Right hindlimb (tissue), 1 donor: Measurements from ENCODE around the gene SPRY1.

Experiments
- DNase-seq: peaks from one replicate; pipeline ENCODE4 v3.0.0-alpha.2; 2018

SPRY1 gene

DNA sequence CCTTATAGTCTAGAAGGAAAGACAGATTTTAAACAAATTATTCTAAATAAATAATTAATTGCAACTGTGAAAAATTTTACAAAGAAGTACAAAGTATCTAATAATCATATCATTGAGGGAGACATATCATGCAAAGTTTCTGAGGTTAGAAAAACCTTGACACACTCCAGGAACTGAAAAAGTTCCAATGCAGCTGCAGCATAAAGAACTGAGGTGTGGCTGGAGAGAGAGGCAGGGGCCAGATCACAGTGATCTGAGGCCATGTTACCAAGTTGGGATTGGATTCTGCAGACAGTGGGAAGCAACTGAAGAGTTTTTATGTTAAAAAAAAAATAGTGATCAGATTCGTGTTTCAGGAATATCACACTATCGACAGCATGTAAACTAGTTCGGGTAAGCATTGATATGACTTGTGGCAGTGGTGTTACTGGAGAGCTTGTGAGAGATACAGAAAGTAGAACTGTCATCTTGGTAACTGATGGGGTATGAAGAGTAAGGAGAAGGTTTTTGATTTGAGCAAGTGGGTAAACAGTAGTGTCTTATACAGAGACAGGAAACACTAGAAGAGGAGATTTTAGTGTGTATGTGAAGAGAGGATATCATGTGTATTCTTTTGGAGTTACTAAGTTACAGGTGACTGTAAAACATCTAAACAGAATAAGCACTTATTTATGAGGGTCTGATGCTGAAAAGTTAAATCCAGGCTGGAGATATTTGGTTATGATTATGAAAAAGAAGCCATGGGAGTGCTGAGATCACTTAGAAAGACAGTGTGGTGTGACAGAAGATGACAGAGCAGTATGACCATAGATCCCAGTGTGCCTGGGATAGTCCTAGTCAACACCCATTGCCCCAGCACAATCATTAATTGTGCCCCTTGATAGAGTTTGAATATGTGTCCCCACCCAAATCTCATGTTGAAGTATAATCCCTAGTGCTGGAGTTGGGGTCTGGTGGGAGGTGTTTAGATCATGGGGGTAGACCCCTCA lies 15.6 kb upstream of the SPRY1 start:
- DNase-seq, result no peak

DNA sequence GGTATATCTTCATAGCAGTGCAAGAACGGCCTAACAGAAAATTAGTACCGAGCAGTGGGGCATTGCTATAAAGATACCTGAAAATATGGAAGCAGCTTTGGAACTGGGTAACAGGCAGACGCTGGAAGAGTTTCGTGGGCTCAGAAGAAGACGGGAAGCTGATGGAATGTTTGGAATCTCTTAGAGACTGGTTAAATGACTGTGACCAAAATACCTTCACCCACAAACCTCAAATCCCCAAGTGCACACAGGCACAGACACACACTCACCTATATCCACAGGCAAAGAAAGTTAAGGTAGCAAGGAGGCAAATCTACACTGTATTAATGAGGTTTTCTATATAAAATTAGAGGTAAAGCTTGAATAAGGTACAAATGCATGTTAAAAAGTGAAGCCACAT lies 14.6 kb upstream of the SPRY1 start:
- DNase-seq, result no peak

DNA sequence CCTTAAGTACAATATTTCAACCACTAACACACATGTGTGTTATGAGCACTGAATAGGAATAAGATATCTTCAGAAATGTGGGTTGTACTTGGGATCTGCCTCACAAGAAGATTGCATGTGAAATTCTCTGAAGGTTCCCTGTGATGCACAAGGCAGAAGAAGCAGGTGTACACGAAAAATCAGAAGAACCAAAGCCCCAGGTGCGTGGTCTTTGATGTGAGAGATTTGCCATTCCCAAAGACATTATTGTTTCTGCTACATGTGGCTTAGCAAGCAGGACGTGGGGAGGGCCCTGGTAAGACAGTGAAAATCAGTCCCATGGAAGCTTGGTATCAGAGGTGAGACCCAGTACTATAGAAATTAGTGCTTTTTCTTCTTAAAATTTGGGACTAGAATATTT lies 13.0 kb upstream of the SPRY1 start:
- DNase-seq, result no peak

DNA sequence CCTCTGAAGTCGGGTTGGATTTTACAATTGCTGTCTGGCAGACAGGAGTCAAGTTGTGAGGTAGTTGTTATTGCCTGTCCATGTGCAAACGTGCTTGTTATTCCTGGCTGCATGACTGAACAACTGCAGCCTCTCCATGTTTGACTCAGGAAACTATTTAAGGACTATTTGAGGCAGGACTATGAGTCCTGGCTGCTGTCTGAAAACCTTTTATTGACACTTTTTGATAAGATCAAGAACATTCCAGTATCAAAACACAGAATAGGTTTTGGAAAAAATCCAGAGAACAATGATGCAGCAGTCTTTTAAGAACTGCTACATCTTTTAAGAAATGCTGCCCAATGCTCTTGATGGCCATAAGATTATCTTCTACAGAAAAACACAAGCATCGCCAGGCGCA lies 10.0 kb upstream of the SPRY1 start:
- no peak for DNase-seq

DNA sequence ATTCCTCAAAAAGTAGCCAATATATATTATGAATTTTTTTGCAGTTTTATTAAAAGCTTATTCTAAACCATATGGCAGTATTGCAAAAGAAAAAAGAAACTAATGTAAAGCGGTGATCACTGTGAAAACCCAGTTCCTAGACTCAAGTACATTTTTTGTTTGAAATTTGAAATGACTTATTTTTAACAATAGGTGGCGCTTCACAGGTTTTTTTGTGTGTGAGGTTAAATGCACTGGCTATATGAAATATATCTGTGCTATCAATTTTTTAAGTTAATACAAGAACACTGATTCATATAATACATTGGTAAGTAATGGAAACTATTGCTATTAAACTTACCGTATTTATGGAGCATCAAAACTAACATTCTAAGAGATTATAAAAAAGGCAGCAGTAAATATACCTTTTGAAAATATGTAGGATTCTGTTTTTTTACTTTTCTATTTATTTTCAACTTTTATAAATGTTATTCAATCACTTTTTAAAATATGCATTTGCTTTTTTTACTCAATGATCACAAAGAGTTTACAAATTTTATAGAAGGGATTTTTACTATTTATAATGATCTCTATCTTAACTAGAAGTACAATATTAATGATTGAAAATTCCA lies 5.6 kb upstream of the SPRY1 start:
- DNase-seq, result no peak

DNA sequence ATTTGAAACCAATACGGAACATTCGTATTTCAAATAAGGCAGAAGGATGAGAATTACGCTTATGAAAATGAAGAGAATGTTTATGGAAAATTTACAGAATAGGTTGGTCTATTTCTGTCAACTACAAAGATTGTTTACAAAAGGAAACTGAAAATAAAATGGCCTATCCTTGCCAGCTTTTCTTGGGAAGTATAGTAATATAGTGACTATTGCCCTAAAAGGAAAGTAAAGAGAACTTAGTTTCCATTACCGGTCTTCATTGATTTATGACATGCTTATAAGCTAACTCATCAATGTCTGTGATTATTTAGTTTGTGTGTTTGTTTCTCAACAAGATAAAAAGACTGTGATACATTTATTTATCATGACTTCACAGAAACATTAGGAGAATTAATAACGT lies 2.9 kb upstream of the SPRY1 start:
- DNase-seq, result no peak

DNA sequence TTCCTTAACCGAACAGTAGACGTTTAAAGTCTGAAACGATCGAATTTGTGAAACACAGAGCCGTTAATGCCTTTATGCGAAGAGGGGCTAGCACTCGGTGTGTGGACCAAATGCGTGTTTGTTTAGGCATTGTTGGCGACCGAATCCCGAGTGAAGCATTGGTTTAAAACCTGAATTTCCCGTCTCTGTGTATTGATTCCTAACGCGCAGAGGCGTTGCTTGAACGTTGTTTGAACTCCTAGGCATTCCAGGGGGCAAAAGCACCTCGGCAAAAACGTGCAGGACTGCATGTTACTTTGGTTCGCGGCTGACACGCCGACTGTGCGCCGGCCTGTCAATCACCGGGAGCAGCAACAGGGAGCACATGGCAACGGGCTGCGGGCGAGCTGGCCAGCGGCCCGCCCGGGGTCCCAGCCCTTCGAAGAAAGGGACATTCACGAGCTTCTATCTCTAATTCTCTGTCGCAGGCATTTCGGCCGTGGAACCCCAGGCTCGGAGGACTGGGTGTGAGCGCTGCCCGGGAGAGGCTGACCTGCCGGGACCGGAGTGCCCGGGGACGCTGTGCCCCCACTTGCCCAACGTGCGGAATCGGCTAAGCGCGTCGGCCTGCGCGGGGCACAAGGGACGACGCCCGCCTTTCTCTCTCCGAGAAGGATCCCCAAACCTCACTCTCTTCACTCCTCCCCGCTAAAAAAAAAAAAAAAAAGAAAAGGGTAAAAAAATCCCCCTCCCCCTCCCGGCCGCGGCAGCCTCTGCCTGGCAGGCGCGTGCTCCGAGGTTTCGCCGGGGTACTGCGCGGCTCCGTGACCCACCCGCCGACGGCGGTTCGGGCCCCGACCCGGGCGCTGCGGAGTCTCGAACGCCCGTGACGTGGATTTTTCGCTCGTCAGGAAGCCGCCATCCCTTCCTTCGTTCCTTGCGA lies 810 bp downstream of the SPRY1 start:
- DNase-seq, result peak; percentile 81

DNA sequence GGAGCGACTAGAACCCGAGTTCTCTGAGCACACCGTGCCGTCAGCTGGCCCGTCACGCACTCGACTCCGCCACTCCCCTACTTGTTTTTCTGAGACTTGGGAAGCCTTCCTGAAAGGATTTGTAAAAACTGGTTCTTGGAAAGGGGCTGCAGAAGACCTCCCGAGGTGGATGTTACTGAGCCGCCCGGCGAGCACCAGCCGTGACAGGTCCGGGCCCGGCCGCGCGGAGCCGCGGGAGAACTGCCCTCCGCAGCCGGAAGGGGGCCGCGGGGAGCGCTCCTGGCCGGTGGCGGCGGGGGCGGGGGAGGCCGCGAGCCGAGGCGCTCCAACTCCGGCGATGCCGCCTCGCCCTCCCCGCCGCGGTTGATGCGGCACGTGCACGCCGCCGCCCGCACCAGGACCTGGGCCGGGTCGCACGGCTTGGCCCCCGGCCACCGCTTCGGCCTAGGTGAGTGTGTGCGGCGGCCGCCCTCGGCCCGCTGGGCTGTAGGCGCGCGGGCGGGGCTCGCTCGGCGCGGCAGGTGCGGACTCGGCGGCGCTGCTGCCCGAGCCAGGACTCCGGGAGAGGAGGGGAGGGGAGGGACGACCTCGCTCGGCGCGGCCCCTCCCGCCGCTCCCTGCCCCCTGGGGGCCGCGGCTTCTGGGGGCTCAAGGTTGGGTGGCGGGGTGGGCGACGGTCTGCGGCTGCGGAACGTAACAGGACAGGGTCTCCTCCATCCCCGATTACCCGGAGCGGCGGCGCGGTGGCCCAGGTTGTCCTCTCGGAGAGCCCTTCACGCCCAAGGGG lies 1.7 kb downstream of the SPRY1 start:
- peak; percentile 75 for DNase-seq

DNA sequence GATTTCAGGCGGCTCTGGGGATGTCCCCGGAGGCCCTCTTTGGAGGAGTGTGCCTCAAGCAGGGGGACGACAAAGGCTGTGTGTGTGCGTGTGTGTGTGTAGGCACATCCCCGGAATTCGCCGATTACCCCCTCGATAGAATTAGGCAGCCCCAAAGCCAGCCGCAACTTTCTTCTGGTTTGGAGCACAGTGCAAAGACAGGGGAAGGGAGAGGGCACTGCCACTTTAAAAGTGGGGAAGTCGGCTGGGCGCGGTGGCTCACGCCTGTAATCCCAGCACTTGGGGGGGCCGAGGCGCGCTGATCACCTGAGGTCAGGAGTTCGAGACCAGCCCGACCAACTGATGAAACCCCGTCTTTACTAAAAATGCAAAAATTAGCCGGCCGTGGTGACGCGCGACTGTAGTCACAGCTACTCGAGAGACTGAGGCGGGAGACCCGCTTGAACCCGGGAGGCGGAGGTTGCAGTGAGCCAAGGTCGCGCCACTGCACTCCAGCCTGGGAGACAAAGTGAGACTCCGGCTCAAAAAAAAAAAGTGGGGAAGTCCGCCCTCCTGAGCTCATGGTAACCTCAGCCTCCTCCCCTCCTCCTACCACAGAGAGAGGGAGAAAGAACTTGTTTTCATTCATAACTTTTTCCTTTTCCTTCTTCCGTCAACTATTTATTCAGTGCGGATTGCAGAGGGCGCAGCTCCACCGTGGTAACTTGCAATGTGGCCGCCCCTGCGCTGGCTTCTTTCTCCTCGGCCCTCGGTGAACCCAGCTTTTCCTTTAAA lies 2.4 kb downstream of the SPRY1 start:
- peak; percentile 88 for DNase-seq

DNA sequence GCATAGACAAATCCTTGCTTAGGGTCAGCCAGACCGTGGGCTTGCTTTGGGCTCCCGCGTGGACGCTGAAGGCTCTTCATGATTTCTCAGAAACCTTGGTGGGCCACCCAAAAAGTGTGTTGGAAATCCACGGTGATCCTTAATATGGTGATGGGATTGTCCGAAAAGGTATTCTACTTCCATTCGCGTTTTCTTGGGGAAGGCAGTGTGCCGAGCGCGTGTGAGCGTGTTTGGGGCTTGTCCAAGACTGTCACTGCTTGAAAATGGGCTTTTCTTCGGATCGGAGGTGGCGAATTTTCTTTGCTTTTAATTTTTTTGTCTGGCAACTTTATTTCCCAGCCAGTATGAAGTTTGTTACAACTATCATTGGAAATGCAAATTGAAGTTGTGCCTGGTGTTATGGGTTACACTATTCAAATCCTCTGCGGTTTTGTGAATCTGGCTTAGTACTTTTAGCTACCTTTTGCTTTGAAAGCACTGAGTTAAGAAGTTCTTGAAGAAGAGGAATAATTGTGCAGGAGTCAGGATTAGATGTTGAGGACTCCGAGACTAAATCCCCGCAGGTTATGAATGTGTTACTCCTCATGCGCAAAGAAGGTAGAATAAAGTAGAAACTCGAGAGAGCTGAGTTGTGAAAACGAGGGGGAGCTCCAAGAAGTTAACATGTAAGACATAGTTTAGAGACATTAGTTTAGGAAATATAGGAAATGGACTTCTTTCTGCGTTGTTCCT lies 3.2 kb downstream of the SPRY1 start:
- peak; percentile 30 for DNase-seq

DNA sequence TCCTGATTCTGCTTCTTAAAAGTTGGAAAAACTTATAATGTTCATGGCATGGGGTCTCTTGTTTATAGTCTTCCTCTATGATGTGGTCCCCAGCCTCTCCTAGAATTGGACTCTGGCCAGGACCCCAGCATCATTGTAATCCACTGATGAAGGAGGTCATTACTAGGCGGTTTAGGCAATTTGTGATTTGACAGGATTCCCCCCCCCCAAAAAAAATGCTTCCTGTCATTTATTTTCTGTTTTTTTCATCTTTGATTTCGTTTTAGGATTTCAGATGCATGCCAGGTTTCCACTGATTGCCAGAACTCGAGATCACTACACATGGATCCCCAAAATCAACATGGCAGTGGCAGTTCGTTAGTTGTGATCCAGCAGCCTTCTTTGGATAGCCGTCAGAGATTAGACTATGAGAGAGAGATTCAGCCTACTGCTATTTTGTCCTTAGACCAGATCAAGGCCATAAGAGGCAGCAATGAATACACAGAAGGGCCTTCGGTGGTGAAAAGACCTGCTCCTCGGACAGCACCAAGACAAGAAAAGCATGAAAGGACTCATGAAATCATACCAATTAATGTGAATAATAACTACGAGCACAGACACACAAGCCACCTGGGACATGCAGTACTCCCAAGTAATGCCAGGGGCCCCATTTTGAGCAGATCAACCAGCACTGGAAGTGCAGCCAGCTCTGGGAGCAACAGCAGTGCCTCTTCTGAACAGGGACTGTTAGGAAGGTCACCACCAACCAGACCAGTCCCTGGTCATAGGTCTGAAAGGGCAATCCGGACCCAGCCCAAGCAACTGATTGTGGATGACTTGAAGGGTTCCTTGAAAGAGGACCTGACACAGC lies 4.9 kb downstream of the SPRY1 start:
- peak; percentile 61 for DNase-seq

DNA sequence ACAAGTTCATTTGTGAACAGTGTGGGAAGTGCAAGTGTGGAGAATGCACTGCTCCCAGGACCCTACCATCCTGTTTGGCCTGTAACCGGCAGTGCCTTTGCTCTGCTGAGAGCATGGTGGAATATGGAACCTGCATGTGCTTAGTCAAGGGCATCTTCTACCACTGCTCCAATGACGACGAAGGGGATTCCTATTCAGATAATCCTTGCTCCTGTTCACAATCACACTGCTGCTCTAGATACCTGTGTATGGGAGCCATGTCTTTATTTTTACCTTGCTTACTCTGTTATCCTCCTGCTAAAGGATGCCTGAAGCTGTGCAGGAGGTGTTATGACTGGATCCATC lies 5.5 kb downstream of the SPRY1 start:
- no peak for DNase-seq

DNA sequence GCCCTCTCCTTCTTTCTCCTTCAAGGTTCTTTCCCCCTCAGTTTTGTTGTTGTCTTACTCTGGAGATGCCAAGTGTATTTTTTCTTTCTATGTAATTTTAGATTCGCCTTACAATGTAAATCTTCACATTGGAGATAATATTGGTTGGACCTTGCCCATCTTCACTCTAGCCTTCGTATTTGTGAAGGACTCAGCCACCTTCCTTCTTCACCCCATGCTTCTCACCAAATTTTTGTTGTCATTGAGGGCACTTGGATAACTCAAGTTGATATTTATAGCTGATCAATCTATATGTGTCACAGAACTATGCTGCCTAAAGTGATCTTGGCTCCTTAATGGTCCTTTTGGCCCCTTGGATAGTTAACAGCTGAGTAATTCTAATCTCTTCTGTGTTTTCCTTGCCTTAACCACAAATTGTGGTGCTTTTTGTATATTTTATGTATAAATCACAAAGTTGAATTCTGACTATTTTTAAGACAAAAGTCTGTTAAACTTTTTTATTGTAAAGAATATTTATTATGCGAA lies 6.5 kb downstream of the SPRY1 start:
- DNase-seq, result no peak

DNA sequence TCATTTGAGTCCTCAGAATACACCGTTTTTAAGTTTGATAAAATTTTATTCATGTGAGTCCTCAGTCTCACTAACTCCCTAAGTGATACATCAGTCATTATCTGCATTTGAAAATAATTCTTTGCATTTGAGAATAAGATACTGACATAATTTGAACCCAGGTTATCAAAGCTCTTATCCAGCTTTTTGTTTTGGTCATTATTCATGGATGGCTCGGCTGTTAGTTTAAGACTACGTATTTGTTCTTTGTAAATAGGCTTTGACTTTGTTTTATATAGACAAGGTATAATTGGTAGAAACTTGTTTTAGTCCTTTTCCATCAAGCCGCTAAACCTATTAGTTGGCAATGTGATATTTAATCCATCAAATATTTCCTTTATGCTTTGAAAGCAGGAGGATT lies 7.9 kb downstream of the SPRY1 start:
- DNase-seq, result no peak

DNA sequence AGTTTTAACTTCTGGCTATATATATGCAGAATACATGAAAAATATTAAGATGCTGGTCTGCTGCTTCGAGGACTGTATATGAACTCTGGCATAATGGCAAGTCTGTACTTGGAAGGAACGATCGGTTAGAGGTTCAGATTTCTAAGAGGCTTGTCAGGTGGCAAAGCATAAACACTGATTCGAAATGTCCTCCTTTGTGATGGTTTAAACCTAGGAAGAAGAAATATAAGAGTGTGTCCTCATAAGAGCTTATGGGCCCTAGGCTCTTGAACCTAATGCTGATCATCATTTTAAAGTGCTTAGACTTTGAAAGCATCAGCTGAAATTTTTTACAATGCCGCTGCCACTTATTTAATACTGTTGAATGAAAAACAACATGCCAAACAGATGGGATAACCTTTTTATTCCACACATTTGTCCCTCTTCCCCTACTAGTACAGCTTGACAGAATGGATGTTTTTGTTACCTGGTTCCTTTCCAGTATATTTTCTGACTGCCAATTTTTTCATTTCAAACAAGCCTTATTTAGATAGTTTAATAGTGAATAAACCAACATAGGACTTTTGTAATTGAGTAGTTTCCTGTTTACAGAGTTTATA lies 8.8 kb downstream of the SPRY1 start:
- DNase-seq, result no peak

DNA sequence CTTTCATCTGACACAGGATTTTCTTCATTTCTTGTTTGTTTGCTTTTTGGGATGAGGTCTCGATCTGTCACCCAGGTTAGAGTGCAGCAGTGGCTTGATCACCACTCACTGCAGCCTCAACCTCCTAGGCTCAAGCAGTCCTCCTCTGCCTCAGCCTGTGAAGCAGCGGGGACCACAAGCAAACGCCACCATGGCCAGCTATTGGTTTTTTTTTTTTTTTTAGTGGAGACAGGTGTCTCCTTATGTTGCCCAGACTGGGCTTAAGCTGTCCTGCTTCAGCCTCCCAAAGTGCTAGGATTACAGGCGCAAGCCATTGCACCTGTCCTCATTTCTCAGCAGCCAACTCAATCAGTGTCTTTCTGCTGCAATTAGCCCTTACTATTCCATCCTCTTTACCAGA lies 10.3 kb downstream of the SPRY1 start:
- peak; percentile 58 for DNase-seq

DNA sequence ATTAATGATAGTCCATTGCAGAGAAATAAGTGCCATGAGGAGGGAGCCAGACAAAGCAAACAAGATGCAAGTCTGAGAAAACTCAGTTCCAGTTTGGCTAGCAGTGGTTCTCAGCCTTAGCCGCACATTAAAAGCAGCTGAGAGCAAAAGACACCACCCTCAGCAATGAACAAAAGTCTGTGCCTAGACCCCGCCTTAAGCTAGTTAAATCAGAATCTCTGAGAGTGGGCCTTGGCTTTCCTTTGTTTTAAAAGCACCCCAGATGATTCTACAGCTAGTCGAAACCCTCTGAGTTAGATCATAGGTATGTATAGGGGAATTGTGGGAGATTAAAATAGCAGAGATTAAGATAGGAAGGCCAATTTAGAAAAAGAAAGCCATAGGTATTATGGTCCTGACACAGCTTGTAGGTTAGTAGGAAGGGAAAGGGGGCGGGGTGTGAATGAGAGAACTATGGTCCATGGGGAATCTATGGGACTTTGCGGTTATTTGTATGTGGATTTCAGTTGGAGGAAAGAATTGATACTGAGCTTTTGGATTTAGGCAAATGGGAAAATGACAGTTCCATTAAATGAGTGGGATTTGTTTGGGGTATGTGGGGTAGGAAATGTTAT lies 12.0 kb downstream of the SPRY1 start:
- peak; percentile 30 for DNase-seq

DNA sequence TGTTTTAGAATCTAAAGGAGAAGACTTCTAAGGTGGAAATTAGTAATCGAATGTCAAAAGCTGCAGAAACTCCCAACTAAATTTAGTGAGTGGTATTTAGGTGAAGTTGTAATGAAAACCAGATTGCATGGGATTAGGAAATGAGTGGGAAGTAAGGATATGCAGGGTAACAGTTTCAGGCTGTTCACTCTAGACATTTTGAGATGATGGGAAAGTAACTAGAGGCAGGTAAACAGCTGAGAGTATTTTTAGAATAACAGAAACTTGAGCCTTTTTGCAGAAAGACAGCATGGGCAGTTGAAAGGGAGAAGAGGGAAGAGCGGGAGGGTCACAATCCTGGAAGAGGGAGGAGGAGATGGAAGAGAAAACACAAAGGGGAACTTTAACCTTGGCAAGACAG lies 12.7 kb downstream of the SPRY1 start:
- DNase-seq, result no peak

DNA sequence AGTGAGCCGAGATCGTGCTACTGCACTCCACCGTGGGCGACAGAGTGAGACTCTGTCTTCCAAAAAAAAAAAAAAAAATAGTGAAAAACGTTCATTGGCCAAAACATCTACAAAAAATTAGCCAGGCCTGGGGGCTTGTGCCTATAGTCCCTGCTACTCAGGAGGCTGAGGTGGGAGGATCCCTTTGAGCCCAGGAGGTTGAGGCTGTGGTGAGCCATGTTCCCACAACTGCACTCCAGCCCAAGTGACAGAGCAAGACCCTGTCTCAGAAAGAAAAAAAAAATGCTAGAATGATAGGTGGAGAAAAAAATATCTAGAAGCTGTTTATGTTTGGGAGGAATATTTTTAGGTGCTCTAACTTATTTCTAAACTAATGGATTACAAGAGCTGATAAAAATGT lies 14.9 kb downstream of the SPRY1 start:
- DNase-seq, result no peak
